ENCODE data around the gene AFG3L2. TPM values are rescaled to one million over a fixed set of nuclear protein-coding genes. Genes with fewer than 3 reads are reported as not detected.

Gene AFG3L2
- total and polyA plus RNA-seq, 2 experiments from 2014 or later: 50.3 to 105 TPM

DNA sequence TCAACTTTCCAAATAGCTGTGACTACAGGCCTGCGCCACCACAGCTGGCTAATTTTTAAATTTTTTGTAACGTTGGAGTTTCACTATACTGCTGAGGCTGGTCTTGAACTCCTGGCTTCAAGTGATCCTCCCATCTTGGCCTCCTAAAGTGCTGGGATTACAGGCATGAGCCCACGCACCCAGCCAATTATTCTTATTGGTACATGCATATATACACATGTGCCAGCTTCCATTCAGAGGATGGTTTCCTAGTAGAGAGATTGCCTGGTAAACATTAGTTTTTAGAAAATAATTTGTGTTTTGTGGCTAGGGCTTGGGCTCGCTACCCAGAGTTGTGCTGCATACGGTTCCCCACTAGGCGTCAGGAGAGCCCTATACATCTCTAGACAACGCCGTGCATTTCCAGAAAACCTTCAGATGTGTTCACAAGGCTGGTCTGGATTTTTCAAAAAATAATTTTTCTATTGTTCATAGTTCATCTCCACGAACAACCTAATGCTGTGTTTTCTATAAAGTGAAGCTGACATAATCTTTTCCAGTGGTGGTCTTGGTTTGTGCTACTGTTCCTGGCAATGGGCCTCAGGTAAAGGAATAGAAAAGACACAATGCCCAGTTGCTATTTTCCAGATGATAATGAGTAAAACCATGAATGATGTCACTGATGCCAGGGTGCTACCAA lies 14.6 kb upstream of the AFG3L2 start:
- H3K36me3 Mint-ChIP-seq (ENCODE audit: low read depth): no peaks in the 10 kb centered on the region
- no peaks in the 10 kb centered on the region for H3K4me1 Mint-ChIP-seq
- no peak overlapping the region for H3K27ac ChIP-seq (ENCODE audit: low read depth)
- no peaks in the 10 kb centered on the region; the same call in 1 of the 2 replicates for H3K4me1 ChIP-seq (ENCODE audit: insufficient read depth)
- ATAC-seq (peak; percentile 73), DNase-seq (ENCODE audit: low spot score) (peak; percentile 73)
- H3K9me3 Mint-ChIP-seq: no peaks in the 10 kb centered on the region
- no peak overlapping the region for H3K4me3 ChIP-seq
- H3F3A ChIP-seq (replicated peaks; ENCODE audit: low read depth): no peaks in the 10 kb centered on the region
- no peak overlapping the region for H2AFZ ChIP-seq
- H3K27me3 Mint-ChIP-seq (ENCODE audit: insufficient read depth, low read depth, poor library complexity): peaks cover 8% of the 10 kb centered on the region
- no peaks in the 10 kb centered on the region for H3K27me3 ChIP-seq (ENCODE audit: insufficient read depth)
- no peak overlapping the region for H3K27ac Mint-ChIP-seq
- H4K20me1 ChIP-seq (replicated peaks; ENCODE audit: insufficient read depth): no peaks in the 10 kb centered on the region
- no peak overlapping the region for H3K4me3 Mint-ChIP-seq
- TF ChIP-seq, protein P1, sequence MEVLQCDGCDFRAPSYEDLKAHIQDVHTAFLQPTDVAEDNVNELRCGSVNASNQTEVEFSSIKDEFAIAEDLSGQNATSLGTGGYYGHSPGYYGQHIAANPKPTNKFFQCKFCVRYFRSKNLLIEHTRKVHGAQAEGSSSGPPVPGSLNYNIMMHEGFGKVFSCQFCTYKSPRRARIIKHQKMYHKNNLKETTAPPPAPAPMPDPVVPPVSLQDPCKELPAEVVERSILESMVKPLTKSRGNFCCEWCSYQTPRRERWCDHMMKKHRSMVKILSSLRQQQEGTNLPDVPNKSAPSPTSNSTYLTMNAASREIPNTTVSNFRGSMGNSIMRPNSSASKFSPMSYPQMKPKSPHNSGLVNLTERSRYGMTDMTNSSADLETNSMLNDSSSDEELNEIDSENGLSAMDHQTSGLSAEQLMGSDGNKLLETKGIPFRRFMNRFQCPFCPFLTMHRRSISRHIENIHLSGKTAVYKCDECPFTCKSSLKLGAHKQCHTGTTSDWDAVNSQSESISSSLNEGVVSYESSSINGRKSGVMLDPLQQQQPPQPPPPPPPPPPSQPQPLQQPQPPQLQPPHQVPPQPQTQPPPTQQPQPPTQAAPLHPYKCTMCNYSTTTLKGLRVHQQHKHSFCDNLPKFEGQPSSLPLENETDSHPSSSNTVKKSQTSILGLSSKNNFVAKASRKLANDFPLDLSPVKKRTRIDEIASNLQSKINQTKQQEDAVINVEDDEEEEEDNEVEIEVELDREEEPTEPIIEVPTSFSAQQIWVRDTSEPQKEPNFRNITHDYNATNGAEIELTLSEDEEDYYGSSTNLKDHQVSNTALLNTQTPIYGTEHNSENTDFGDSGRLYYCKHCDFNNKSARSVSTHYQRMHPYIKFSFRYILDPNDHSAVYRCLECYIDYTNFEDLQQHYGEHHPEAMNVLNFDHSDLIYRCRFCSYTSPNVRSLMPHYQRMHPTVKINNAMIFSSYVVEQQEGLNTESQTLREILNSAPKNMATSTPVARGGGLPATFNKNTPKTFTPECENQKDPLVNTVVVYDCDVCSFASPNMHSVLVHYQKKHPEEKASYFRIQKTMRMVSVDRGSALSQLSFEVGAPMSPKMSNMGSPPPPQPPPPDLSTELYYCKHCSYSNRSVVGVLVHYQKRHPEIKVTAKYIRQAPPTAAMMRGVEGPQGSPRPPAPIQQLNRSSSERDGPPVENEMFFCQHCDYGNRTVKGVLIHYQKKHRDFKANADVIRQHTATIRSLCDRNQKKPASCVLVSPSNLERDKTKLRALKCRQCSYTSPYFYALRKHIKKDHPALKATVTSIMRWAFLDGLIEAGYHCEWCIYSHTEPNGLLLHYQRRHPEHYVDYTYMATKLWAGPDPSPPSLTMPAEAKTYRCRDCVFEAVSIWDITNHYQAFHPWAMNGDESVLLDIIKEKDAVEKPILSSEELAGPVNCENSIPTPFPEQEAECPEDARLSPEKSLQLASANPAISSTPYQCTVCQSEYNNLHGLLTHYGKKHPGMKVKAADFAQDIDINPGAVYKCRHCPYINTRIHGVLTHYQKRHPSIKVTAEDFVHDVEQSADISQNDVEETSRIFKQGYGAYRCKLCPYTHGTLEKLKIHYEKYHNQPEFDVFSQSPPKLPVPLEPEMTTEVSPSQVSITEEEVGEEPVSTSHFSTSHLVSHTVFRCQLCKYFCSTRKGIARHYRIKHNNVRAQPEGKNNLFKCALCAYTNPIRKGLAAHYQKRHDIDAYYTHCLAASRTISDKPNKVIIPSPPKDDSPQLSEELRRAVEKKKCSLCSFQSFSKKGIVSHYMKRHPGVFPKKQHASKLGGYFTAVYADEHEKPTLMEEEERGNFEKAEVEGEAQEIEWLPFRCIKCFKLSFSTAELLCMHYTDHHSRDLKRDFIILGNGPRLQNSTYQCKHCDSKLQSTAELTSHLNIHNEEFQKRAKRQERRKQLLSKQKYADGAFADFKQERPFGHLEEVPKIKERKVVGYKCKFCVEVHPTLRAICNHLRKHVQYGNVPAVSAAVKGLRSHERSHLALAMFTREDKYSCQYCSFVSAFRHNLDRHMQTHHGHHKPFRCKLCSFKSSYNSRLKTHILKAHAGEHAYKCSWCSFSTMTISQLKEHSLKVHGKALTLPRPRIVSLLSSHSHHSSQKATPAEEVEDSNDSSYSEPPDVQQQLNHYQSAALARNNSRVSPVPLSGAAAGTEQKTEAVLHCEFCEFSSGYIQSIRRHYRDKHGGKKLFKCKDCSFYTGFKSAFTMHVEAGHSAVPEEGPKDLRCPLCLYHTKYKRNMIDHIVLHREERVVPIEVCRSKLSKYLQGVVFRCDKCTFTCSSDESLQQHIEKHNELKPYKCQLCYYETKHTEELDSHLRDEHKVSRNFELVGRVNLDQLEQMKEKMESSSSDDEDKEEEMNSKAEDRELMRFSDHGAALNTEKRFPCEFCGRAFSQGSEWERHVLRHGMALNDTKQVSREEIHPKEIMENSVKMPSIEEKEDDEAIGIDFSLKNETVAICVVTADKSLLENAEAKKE (CRISPR knock-in tag; IDR thresholded peaks at IDR 0.05): no peak
- TF ChIP-seq, protein P2, sequence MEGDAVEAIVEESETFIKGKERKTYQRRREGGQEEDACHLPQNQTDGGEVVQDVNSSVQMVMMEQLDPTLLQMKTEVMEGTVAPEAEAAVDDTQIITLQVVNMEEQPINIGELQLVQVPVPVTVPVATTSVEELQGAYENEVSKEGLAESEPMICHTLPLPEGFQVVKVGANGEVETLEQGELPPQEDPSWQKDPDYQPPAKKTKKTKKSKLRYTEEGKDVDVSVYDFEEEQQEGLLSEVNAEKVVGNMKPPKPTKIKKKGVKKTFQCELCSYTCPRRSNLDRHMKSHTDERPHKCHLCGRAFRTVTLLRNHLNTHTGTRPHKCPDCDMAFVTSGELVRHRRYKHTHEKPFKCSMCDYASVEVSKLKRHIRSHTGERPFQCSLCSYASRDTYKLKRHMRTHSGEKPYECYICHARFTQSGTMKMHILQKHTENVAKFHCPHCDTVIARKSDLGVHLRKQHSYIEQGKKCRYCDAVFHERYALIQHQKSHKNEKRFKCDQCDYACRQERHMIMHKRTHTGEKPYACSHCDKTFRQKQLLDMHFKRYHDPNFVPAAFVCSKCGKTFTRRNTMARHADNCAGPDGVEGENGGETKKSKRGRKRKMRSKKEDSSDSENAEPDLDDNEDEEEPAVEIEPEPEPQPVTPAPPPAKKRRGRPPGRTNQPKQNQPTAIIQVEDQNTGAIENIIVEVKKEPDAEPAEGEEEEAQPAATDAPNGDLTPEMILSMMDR (conservative IDR thresholded peaks at IDR 0.05; ENCODE audit: low read depth in 2 of 2): peak; percentile 90 to 98
- no peaks in the 10 kb centered on the region for H3K36me3 ChIP-seq (ENCODE audit: insufficient read depth)
- H3K9me2 ChIP-seq (ENCODE audit: insufficient read depth): no peaks in the 10 kb centered on the region
- H3K4me2 ChIP-seq: no peak overlapping the region
- H3K79me2 ChIP-seq (replicated peaks; ENCODE audit: insufficient read depth): no peaks in the 10 kb centered on the region

DNA sequence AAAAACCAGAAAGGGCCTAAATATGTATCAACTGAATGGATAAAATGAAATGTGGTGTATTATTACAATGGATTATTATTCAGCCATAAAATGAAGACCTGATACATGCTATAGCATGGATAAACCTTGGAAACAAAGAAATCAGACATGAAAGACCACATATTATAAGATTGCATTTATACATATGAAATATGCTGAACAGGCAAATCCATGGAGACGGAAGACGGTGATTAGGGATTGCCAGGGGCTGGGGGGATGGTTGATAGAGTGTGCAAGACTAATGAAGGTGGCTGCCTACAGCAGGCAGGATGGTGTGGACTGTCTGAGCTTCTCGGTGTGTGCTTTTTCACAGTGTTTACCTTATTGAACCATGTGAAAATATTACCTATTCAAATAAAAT lies 11.4 kb upstream of the AFG3L2 start:
- no peak for DNase-seq (ENCODE audit: low spot score)
- no peak overlapping the region for H3K4me3 ChIP-seq
- no peak overlapping the region for H2AFZ ChIP-seq
- no peaks in the 10 kb centered on the region for H3K4me1 Mint-ChIP-seq
- no peaks in the 10 kb centered on the region for H3F3A ChIP-seq (replicated peaks; ENCODE audit: low read depth)
- H4K20me1 ChIP-seq (replicated peaks; ENCODE audit: insufficient read depth): no peaks in the 10 kb centered on the region
- H3K27me3 Mint-ChIP-seq (ENCODE audit: insufficient read depth, low read depth, poor library complexity): no peaks in the 10 kb centered on the region
- H3K36me3 Mint-ChIP-seq (ENCODE audit: low read depth): no peaks in the 10 kb centered on the region
- H3K4me2 ChIP-seq: no peak overlapping the region
- no peaks in the 10 kb centered on the region for H3K27me3 ChIP-seq (ENCODE audit: insufficient read depth)
- ATAC-seq: no peak
- H3K4me1 ChIP-seq (ENCODE audit: insufficient read depth): no peaks in the 10 kb centered on the region
- H3K4me3 Mint-ChIP-seq: no peak overlapping the region
- no peaks in the 10 kb centered on the region for H3K9me3 Mint-ChIP-seq
- no peak overlapping the region for H3K27ac ChIP-seq (ENCODE audit: low read depth)
- H3K36me3 ChIP-seq (ENCODE audit: insufficient read depth): no peaks in the 10 kb centered on the region
- H3K9me2 ChIP-seq (ENCODE audit: insufficient read depth): no peaks in the 10 kb centered on the region
- H3K27ac Mint-ChIP-seq: no peak overlapping the region
- no peaks in the 10 kb centered on the region for H3K79me2 ChIP-seq (replicated peaks; ENCODE audit: insufficient read depth)
- TF ChIP-seq POLR2AphosphoS5 (IDR thresholded peaks at IDR 0.05; ENCODE audit: low read depth): no peak
- no peak for TF ChIP-seq ZNF114 (CRISPR knock-in tag; IDR thresholded peaks at IDR 0.05)
- TF ChIP-seq STAT1 (IDR thresholded peaks at IDR 0.05; ENCODE audit: unreplicated experiment): no peak
- TF ChIP-seq JUNB (IDR thresholded peaks at IDR 0.05; ENCODE audit: unreplicated experiment): no peak
- TF ChIP-seq EZH2phosphoT487 (IDR thresholded peaks at IDR 0.05; ENCODE audit: unreplicated experiment): no peak
- TF ChIP-seq, protein P3, sequence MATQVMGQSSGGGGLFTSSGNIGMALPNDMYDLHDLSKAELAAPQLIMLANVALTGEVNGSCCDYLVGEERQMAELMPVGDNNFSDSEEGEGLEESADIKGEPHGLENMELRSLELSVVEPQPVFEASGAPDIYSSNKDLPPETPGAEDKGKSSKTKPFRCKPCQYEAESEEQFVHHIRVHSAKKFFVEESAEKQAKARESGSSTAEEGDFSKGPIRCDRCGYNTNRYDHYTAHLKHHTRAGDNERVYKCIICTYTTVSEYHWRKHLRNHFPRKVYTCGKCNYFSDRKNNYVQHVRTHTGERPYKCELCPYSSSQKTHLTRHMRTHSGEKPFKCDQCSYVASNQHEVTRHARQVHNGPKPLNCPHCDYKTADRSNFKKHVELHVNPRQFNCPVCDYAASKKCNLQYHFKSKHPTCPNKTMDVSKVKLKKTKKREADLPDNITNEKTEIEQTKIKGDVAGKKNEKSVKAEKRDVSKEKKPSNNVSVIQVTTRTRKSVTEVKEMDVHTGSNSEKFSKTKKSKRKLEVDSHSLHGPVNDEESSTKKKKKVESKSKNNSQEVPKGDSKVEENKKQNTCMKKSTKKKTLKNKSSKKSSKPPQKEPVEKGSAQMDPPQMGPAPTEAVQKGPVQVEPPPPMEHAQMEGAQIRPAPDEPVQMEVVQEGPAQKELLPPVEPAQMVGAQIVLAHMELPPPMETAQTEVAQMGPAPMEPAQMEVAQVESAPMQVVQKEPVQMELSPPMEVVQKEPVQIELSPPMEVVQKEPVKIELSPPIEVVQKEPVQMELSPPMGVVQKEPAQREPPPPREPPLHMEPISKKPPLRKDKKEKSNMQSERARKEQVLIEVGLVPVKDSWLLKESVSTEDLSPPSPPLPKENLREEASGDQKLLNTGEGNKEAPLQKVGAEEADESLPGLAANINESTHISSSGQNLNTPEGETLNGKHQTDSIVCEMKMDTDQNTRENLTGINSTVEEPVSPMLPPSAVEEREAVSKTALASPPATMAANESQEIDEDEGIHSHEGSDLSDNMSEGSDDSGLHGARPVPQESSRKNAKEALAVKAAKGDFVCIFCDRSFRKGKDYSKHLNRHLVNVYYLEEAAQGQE (IDR thresholded peaks at IDR 0.05; ENCODE audit: unreplicated experiment): no peak
